WTC11 (cell line): ENCODE measurements around the gene PDLIM5. TPM values are rescaled to one million over a fixed set of nuclear protein-coding genes. Genes with fewer than 3 reads are reported as not detected.

Source experiments
- ATAC-seq: fragments of 200-7000 bp; cut with Tn5 transposase; 2 replicates; pipeline ENCODE4 v1.10.0; 2021; ENCODE audit warnings: mild to moderate bottlenecking, moderate library complexity
- CTCF ChIA-PET: fragments of 300-600 bp; sonication (Branson Sonifier 250); formaldehyde crosslinking; loops from one replicate; lab custom pipeline; 2021; ENCODE audit warnings: antibody characterized with exemption; lab: Charles Lee
- POLR2A ChIA-PET: fragments of 350-600 bp; sonication (Branson Sonifier 250); formaldehyde crosslinking; loops from one replicate; lab custom pipeline; 2021; ENCODE audit warnings: antibody characterized with exemption; lab: Charles Lee
- DNase-seq: peaks from one replicate; pipeline ENCODE4 v3.0.0; 2021; ENCODE audit warnings: low spot score
- H3K27ac Mint-ChIP-seq: 2 replicates; pipeline ENCODE4 v1.8.0; 2021; ENCODE audit warnings: mixed read lengths
- H3K27me3 Mint-ChIP-seq: 2 replicates; pipeline ENCODE4 v1.8.0; 2021; ENCODE audit warnings: low read depth, mild to moderate bottlenecking, moderate library complexity, mixed read lengths
- H3K36me3 Mint-ChIP-seq: 2 replicates; pipeline ENCODE4 v1.8.0; 2021; ENCODE audit warnings: mixed read lengths
- H3K4me1 Mint-ChIP-seq: 2 replicates; pipeline ENCODE4 v1.8.0; 2022; ENCODE audit warnings: mixed read lengths
- H3K4me3 Mint-ChIP-seq: 2 replicates; pipeline ENCODE4 v1.8.0; 2021; ENCODE audit warnings: mild to moderate bottlenecking, moderate library complexity, mixed read lengths
- H3K9me3 Mint-ChIP-seq: 2 replicates; pipeline ENCODE4 v1.8.0; 2021; ENCODE audit warnings: mixed read lengths
- AFF4 ChIP-seq: sonication (generic); formaldehyde crosslinking; IDR thresholded peaks from 2 replicates; pipeline ENCODE4 v1.8.1; 2023; ENCODE audit warnings: mild to moderate bottlenecking, missing genetic modification reagents, borderline replicate concordance
- AR ChIP-seq: fragments of 250-450 bp; sonication (Bioruptor Pico); IDR thresholded peaks from 2 replicates; pipeline ENCODE4 v1.9.0; 2021; ENCODE audit warnings: mild to moderate bottlenecking
- ATF1 ChIP-seq: sonication (generic); formaldehyde crosslinking; IDR thresholded peaks from 2 replicates; pipeline ENCODE4 v1.8.1; 2023; ENCODE audit warnings: mild to moderate bottlenecking, moderate library complexity, missing genetic modification reagents
- EMX1 ChIP-seq: fragments of 250-450 bp; sonication (Bioruptor Pico); IDR thresholded peaks from 2 replicates; pipeline ENCODE4 v1.8.0; 2021; ENCODE audit warnings: mild to moderate bottlenecking
- GTF2I ChIP-seq: fragments of 250-450 bp; sonication (Bioruptor Pico); conservative IDR thresholded peaks from 2 replicates; pipeline ENCODE4 v1.4.0; 2021; ENCODE audit warnings: mild to moderate bottlenecking
- HMGXB4 ChIP-seq: sonication (generic); formaldehyde crosslinking; IDR thresholded peaks from 2 replicates; pipeline ENCODE4 v1.8.1; 2023; ENCODE audit warnings: mild to moderate bottlenecking, moderate library complexity, missing genetic modification reagents
- IRF2 ChIP-seq: sonication (generic); formaldehyde crosslinking; IDR thresholded peaks from 2 replicates; pipeline ENCODE4 v1.8.0; 2022; ENCODE audit warnings: low read depth, missing genetic modification reagents, borderline replicate concordance
- MAX ChIP-seq: sonication (generic); formaldehyde crosslinking; IDR thresholded peaks from 2 replicates; pipeline ENCODE4 v1.8.0; 2022; ENCODE audit warnings: mild to moderate bottlenecking, missing genetic modification reagents
- MLX ChIP-seq: sonication (generic); formaldehyde crosslinking; IDR thresholded peaks from 2 replicates; pipeline ENCODE4 v1.8.1; 2023; ENCODE audit warnings: mild to moderate bottlenecking, missing genetic modification reagents, moderate library complexity
- MXD4 ChIP-seq: fragments of 250-450 bp; sonication (Bioruptor Pico); IDR thresholded peaks from 2 replicates; pipeline ENCODE4 v1.8.0; 2021; ENCODE audit warnings: mild to moderate bottlenecking, moderate library complexity, borderline replicate concordance
- NR1H2 ChIP-seq: sonication (generic); formaldehyde crosslinking; IDR thresholded peaks from 2 replicates; pipeline ENCODE4 v1.9.0; 2021; ENCODE audit warnings: mild to moderate bottlenecking, moderate library complexity, missing genetic modification reagents
- NR3C1 ChIP-seq: sonication (generic); formaldehyde crosslinking; conservative IDR thresholded peaks from 2 replicates; pipeline ENCODE4 v1.8.1; 2023; ENCODE audit warnings: low read depth, mild to moderate bottlenecking, missing genetic modification reagents
- PRRX2 ChIP-seq: fragments of 250-450 bp; sonication (Bioruptor Pico); IDR thresholded peaks from 2 replicates; pipeline ENCODE4 v1.8.0; 2021; ENCODE audit warnings: mild to moderate bottlenecking
- RELA ChIP-seq: sonication (generic); formaldehyde crosslinking; IDR thresholded peaks from 2 replicates; pipeline ENCODE4 v1.8.1; 2022; ENCODE audit warnings: missing genetic modification reagents, mild to moderate bottlenecking, borderline replicate concordance
- RORB ChIP-seq: fragments of 250-450 bp; sonication (Bioruptor Pico); IDR thresholded peaks from 2 replicates; pipeline ENCODE4 v1.9.0; 2021; ENCODE audit warnings: mild to moderate bottlenecking
- SMAD4 ChIP-seq: sonication (generic); formaldehyde crosslinking; IDR thresholded peaks from 2 replicates; pipeline ENCODE4 v1.8.0; 2022; ENCODE audit warnings: mild to moderate bottlenecking, missing genetic modification reagents
- SP1 ChIP-seq: sonication (generic); formaldehyde crosslinking; conservative IDR thresholded peaks from 2 replicates; pipeline ENCODE4 v1.8.1; 2022; ENCODE audit warnings: missing genetic modification reagents
- ZNF396 ChIP-seq: fragments of 250-450 bp; sonication (Bioruptor Pico); IDR thresholded peaks from 2 replicates; pipeline ENCODE4 v1.8.0; 2021; ENCODE audit warnings: mild to moderate bottlenecking, moderate library complexity, borderline replicate concordance
- total RNA-seq: library from RNA; stranded (reverse); gene quantifications from 3 replicates; pipeline ENCODE4 v1.2.3, GENCODE V29; 2021

Gene PDLIM5
- total RNA-seq, 1 experiment from 2014 or later = 51.5 TPM

GRCh38 chr4:94559351-94559806, 107.6 kb downstream of the PDLIM5 start:
- H3K27ac Mint-ChIP-seq = no peak overlapping the region
- no peaks in the 10 kb centered on the region for H3K27me3 Mint-ChIP-seq
- no peak overlapping the region for H3K4me3 Mint-ChIP-seq
- ChIA-PET CTCF (no interaction called here), POLR2A (no interaction called here)
- TF ChIP-seq HMGXB4 (no peak), AFF4 (CRISPR knock-in tag) (no peak), GTF2I (CRISPR knock-in tag) (no peak), MLX (CRISPR knock-in tag) (no peak), NR3C1 (CRISPR knock-in tag) (no peak), EMX1 (CRISPR knock-in tag) (no peak), MXD4 (CRISPR knock-in tag) (no peak), ZNF396 (CRISPR knock-in tag) (no peak), RORB (CRISPR knock-in tag) (no peak), PRRX2 (CRISPR knock-in tag) (no peak), MAX (CRISPR knock-in tag) (no peak), ATF1 (no peak)
- DNase-seq = no peak
- no peaks in the 10 kb centered on the region; the same call in 1 of the 2 replicates for H3K4me1 Mint-ChIP-seq
- H3K9me3 Mint-ChIP-seq = peaks cover 15% of the 10 kb centered on the region
- H3K36me3 Mint-ChIP-seq = no peaks in the 10 kb centered on the region
- ATAC-seq = no peak

GRCh38 chr4:94561249-94562024, 109.7 kb downstream of the PDLIM5 start:
- Mint-ChIP-seq H3K27me3 (no peaks in the 10 kb centered on the region), H3K4me1 (no peaks in the 10 kb centered on the region; the same call in 1 of the 2 replicates), H3K27ac (no peak overlapping the region), H3K36me3 (no peaks in the 10 kb centered on the region), H3K9me3 (peaks cover 6% of the 10 kb centered on the region), H3K4me3 (no peak overlapping the region)
- no peak for ATAC-seq
- ChIA-PET CTCF (no interaction called here), POLR2A (no interaction called here)
- no peak for TF ChIP-seq SP1 (CRISPR knock-in tag)
- no peak for TF ChIP-seq AR (CRISPR knock-in tag)
- no peak for TF ChIP-seq EMX1 (CRISPR knock-in tag)
- TF ChIP-seq SMAD4 = no peak
- TF ChIP-seq RELA = no peak
- no peak for TF ChIP-seq NR1H2
- no peak for TF ChIP-seq IRF2 (CRISPR knock-in tag)
- no peak for DNase-seq
